ENCODE data around the gene SYT9.

SYT9 gene

GRCh38 chr11:7451952-7452494, 200.3 kb downstream of the SYT9 start:
- DNase-seq (ENCODE audit: low spot score): no peak
- no peak overlapping the region for H3K27ac ChIP-seq
- ChIA-PET POLR2A (ENCODE audit: low non-redundant PET) (no interaction called here), CTCF (interaction anchor here (0.7 to 1.9 kb wide), 2 partner anchors 9 to 358 kb away, joined by 4 to 9 read pairs; no protein-coding TSS in a partner anchor)
- no peak for TF ChIP-seq CTCF (conservative IDR thresholded peaks at IDR 0.05; ENCODE audit: low read depth)

GRCh38 chr11:7454854-7455253, 203.2 kb downstream of the SYT9 start:
- CTCF ChIA-PET: interaction anchor here (0.6 to 1.4 kb wide), 3 partner anchors 13 to 405 kb away, joined by 3 read pairs; no protein-coding TSS in a partner anchor
- no peak overlapping the region for H3K27ac ChIP-seq

DNA sequence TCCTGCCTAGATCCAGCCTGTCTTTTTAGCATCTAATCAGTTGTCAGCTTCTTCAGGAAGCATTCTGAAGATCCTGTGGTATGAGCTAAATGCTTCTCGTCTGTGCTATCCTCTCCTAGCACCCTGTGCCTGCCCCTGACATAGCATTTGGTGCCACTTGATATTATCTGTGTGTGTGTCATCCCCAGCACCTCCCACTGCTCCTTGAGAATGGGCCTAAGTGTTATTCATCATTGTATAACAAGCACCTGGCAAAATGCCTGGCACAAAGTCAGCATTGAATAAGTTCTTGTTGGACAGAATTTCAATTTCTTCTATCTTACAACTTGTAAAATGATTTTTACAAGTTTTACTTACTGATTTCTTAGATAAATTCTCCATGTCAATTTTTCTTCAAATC, 205.5 kb downstream of the SYT9 start:
- CTCF ChIA-PET: no interaction called here
- H3K27ac ChIP-seq: no peak overlapping the region
- POLR2A ChIA-PET (ENCODE audit: low non-redundant PET): no interaction called here
- no peak for TF ChIP-seq CTCF (conservative IDR thresholded peaks at IDR 0.05; ENCODE audit: low read depth)
- peak; percentile 32 for DNase-seq (ENCODE audit: low spot score)

More at GRCh38 chr11:7454854-7455253, 203.2 kb downstream of the SYT9 start:
- POLR2A ChIA-PET (ENCODE audit: low non-redundant PET): interaction anchor here (0.6 kb wide), 1 partner anchor 30 kb away, joined by 3 read pairs; the partner anchor contains the start of gene OLFML1
- TF ChIP-seq CTCF (conservative IDR thresholded peaks at IDR 0.05; ENCODE audit: low read depth): no peak
- DNase-seq (ENCODE audit: low spot score): no peak

DNA sequence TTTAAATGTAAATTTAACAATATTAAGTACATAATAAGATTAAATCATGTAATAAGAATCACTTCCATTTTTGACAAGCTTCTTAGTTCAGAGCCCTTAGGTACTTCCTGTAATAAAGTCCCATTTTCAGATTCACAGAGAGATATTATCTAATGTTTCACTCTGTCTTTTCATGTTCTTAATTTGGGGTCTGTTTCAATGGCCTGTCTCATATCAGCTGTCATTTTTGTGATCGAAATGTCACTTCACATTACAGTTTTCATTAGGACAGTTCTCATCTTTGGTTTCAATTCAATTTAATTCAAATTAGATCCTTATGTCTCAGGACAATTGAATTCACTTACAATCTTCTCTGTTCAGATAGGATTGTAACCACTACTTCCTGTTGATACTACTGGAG, 211.0 kb downstream of the SYT9 start:
- CTCF ChIA-PET: no interaction called here

GRCh38 chr11:7467652-7468051, 215.9 kb downstream of the SYT9 start:
- H3K27ac ChIP-seq: no peak overlapping the region
- DNase-seq (ENCODE audit: low spot score): no peak
- CTCF ChIA-PET: no interaction called here
- POLR2A ChIA-PET (ENCODE audit: low non-redundant PET): no interaction called here
- TF ChIP-seq CTCF (conservative IDR thresholded peaks at IDR 0.05; ENCODE audit: low read depth): no peak

More for the DNA sequence above, 211.0 kb downstream of the SYT9 start:
- no peak for DNase-seq (ENCODE audit: low spot score)
- no peak for TF ChIP-seq CTCF (conservative IDR thresholded peaks at IDR 0.05; ENCODE audit: low read depth)
- H3K27ac ChIP-seq: no peak overlapping the region
- POLR2A ChIA-PET (ENCODE audit: low non-redundant PET): no interaction called here

DNA sequence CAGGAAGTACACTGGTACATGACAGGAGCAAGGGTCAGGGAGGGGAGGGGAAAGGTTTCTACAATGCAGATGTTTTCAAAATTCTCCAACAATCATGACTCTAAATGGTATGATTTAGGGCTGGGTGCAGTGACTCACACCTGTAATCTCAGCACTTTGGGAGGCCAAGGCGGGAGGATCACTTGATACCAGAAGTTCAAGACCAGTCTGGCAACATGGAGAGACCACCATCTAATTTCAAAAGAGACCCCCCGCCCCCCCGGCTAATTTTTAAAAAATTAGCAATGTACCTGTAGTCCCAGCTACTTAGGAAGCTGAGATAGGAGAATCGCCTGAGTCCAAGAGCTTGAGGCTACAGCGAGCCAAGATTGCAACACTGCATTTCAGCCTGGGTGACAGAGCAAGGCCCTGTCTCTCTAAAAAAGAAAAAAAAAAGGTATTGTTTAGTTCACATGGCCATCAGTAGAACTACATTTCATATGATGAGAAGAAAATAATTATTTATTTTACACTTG, 217.7 kb downstream of the SYT9 start:
- TF ChIP-seq CTCF (conservative IDR thresholded peaks at IDR 0.05; ENCODE audit: low read depth): no peak
- no peak for DNase-seq (ENCODE audit: low spot score)
- CTCF ChIA-PET: no interaction called here
- POLR2A ChIA-PET (ENCODE audit: low non-redundant PET): no interaction called here
- no peak overlapping the region for H3K27ac ChIP-seq

Data from RWPE1 (cell line).